D721Med (cell line): ENCODE measurements around the gene CEP128.
A peak's percentile ranks its signal among the peaks of the same experiment; 100 is the strongest.
"Not testable (repeated sequence)": the region's sequence is repeated elsewhere in the genome, so short reads cannot be mapped to it uniquely, and the experiment has no call there.

Source experiments
- DNase-seq: peaks from one replicate; pipeline ENCODE4 v3.0.0; 2011; ENCODE audit warnings: low spot score; ENCODE audit not compliant: insufficient read length
- FAIRE-seq: peaks from 2 replicates; lab custom pipeline; 2011; peaks lifted over from hg19 to GRCh38; lab: Jason Lieb, UNC
- CTCF ChIP-seq: IDR thresholded peaks from 2 replicates; pipeline ENCODE4 v1.5.1; 2012; ENCODE audit warnings: mild to moderate bottlenecking, control low read depth; ENCODE audit not compliant: insufficient read depth; ENCODE audit errors: missing control alignments

CEP128 gene

GRCh38 chr14:80954687-80955299 is 13.3 kb upstream of the CEP128 start:
- FAIRE-seq (no peak), DNase-seq (peak; percentile 55)
- peak; percentile 81 for TF ChIP-seq CTCF

GRCh38 chr14:80953211-80953610 is 11.7 kb upstream of the CEP128 start:
- not testable (repeated sequence) for FAIRE-seq, DNase-seq

- TF ChIP-seq CTCF: no peak
- FAIRE-seq (no peak), DNase-seq (no peak)
Measured at GRCh38 chr14:80951491-80951890, 10.0 kb upstream of the CEP128 start.

- FAIRE-seq: no peak
- no peak for TF ChIP-seq CTCF
- no peak for DNase-seq
Measured at GRCh38 chr14:80948291-80948690, 6.8 kb upstream of the CEP128 start.

- FAIRE-seq (no peak), DNase-seq (no peak)
- no peak for TF ChIP-seq CTCF
Measured at GRCh38 chr14:80946797-80947196, 5.3 kb upstream of the CEP128 start.

- no peak for DNase-seq
Measured at GRCh38 chr14:80946187-80946586, 4.6 kb upstream of the CEP128 start.

GRCh38 chr14:80944861-80945617 is 3.5 kb upstream of the CEP128 start:
- no peak for FAIRE-seq
- no peak for DNase-seq
- TF ChIP-seq CTCF: no peak

More at GRCh38 chr14:80946187-80946586, 4.6 kb upstream of the CEP128 start:
- no peak for TF ChIP-seq CTCF
- no peak for FAIRE-seq
